Activated naive CD8-positive, alpha-beta T cell treated with anti-CD3 and anti-CD28 coated beads, Interleukin-2, amount 10 ng/mL, durations not matched to agents 7 days and 5 days (primary cell): ENCODE results near the gene ALDH3A1. TPM values are rescaled to one million over a fixed set of nuclear protein-coding genes. Genes with fewer than 3 reads are reported as not detected.

ENCODE experiments used
- ATAC-seq: fragments of 150-1000 bp; cut with Tn5 transposase; one replicate; pipeline ENCODE4 v1.10.0; 2021; ENCODE audit warnings: low read depth, moderate library complexity
- POLR2A ChIA-PET: fragments of 350-600 bp; sonication (Branson Sonifier 250); formaldehyde crosslinking; loops from one replicate; lab custom pipeline; 2021; ENCODE audit warnings: antibody characterized with exemption; lab: Charles Lee
- DNase-seq: peaks from one replicate; pipeline ENCODE4 v3.0.0; 2021
- H3K27ac Mint-ChIP-seq: one replicate; pipeline ENCODE4 v1.8.0; 2022; ENCODE audit warnings: mild to moderate bottlenecking, mixed read lengths
- H3K27me3 Mint-ChIP-seq: one replicate; pipeline ENCODE4 v1.8.0; 2022; ENCODE audit warnings: mild to moderate bottlenecking, moderate library complexity, mixed read lengths
- H3K36me3 Mint-ChIP-seq: one replicate; pipeline ENCODE4 v1.8.0; 2021; ENCODE audit warnings: mild to moderate bottlenecking, mixed read lengths
- H3K4me1 Mint-ChIP-seq: one replicate; pipeline ENCODE4 v1.8.0; 2021; ENCODE audit warnings: mixed read lengths
- H3K4me3 Mint-ChIP-seq: one replicate; pipeline ENCODE4 v1.8.0; 2022; ENCODE audit warnings: mild to moderate bottlenecking, moderate library complexity, mixed read lengths
- H3K9me3 Mint-ChIP-seq: one replicate; pipeline ENCODE4 v1.8.0; 2021; ENCODE audit warnings: mixed read lengths
- total RNA-seq, 2 experiments: library from RNA; stranded (reverse); gene quantifications; one replicate each; pipeline ENCODE4 v1.2.3, GENCODE V29; 2021

The ALDH3A1 gene
- total RNA-seq, 2 experiments from 2014 or later: not detected

DNA sequence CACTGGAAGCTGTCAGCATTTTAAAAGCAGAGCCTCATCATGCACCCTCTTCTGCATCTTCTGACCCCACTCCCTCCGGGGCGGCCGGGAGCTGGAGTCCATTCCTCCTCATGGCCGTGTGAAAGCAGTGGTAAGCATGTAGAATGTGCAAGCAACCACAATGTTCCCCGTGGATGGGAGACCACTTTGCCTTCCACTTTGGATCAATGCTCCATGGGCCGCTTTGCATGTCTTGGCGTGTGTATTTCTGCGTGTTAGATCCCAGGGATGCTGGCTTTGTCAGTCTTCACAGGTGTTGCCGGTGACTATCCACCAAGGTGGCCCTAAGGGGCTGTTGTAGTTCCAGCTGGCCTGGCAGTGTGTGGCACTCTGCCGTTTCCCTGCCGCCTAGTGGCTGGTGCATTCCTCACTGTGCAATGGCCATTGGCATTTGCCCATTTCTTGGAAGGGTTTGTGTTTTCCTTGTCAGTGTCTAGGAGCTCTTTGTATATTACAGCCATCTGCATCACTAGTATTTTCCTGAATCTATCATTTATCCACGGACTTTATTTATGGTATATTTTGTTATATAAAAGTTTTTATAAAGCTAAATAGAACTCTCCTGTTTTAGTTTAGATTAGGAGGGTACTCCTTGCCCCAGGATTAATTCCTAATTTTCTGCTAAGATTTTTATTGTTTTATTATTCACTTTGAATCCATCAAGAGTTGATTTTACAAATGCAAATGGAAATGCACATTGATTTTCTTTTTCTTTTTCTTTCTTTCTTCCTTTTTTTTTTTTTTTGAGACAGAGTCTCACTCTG lies 5.8 kb upstream of the ALDH3A1 start:
- ATAC-seq: no peak
- DNase-seq: no peak
- no peak overlapping the region for H3K4me3 Mint-ChIP-seq
- H3K4me1 Mint-ChIP-seq: no peaks in the 10 kb centered on the region
- POLR2A ChIA-PET: no interaction called here
- H3K27ac Mint-ChIP-seq: no peak overlapping the region
- peaks cover 7% of the 10 kb centered on the region for H3K27me3 Mint-ChIP-seq
- H3K36me3 Mint-ChIP-seq: no peaks in the 10 kb centered on the region
- H3K9me3 Mint-ChIP-seq: no peaks in the 10 kb centered on the region

DNA sequence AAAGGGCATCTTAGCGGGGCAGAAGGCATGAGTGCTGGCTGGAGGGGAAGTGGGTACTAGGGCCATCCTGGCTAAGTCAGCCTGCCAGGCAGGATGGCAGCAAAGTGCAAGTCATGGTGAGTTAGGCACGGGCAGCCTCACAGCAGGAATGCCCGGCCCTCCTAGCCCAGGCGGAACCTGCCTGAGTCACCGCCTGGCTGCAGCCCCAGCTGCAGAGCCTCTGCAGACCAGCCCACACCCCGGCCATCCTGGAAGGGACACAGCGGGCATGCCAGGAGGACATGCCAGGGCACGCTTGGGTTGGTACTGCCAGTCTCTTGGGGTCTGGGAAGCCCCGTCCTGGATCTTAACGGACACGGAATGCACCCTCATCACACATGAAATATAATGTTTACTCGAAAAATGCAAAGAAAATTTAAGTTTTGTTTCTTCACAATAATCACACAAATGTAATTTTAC lies 5.0 kb upstream of the ALDH3A1 start:
- no peak overlapping the region for H3K4me3 Mint-ChIP-seq
- no peaks in the 10 kb centered on the region for H3K9me3 Mint-ChIP-seq
- H3K27me3 Mint-ChIP-seq: peaks cover 7% of the 10 kb centered on the region
- no peaks in the 10 kb centered on the region for H3K36me3 Mint-ChIP-seq
- DNase-seq: no peak
- H3K27ac Mint-ChIP-seq: no peak overlapping the region
- no peaks in the 10 kb centered on the region for H3K4me1 Mint-ChIP-seq
- no peak for ATAC-seq
- POLR2A ChIA-PET: no interaction called here

DNA sequence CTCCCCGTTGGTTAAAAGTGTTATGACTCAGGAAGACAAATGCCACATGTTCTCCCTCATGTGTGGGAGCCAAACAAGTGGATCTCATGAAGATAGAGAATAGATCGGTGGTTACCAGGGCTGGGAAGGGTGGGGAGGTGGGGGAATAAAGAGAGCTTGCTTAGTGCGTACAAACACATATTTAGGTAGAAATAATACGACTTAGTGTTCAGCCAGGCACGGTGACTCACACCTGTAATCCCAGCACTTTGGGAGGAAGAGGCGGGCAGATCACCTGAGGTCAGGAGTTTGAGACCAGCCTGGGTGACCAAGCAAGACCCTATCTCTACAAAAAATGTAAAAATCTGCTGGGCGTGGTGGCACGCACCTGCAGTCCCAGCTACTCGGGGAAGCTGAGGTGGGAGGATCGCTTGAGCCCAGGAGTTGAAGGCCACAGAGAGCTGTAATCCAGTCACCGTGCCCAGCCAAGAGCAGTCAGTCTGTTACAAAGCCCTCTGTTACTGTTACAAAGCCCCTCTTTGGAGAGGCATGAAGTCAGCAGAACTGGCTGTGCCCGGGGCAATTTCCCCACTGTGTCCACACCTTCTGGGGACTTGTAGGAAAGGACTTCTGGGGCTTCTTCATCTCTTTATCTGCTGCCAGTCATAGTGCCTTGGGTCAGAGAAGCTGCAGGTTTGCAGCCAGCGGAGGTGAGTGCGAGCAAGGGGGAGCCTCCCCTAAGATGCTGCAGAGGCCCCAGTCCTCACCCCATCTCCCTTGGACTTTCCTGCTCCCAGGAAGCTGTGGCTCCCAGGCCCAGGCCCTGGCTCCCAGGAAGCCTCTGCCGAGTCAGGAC lies 4.3 kb upstream of the ALDH3A1 start:
- ATAC-seq (no peak), DNase-seq (no peak)
- no peaks in the 10 kb centered on the region for H3K4me1 Mint-ChIP-seq
- H3K4me3 Mint-ChIP-seq: no peak overlapping the region
- no peaks in the 10 kb centered on the region for H3K36me3 Mint-ChIP-seq
- H3K27ac Mint-ChIP-seq: no peak overlapping the region
- H3K27me3 Mint-ChIP-seq: peaks cover 11% of the 10 kb centered on the region
- POLR2A ChIA-PET: no interaction called here
- H3K9me3 Mint-ChIP-seq: no peaks in the 10 kb centered on the region

DNA sequence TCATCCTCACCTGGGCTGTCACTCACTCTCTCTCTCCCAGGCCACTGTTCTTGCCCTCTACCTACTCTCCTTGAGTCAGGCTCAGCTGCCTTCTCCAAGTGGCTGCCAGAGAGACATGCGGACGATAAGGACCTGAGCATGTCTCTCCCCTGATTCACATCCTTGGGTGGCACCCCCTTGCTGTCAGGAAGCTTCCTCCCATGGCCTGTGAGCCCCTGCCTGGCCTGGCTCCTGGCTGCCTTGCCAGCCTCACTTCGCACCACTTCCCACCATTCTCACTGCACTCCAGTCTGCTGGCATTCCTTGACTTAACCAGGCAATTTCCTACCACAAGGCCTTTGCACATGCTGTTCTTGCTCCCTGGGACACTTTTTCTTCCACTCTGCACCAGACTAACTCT lies 2.7 kb upstream of the ALDH3A1 start:
- no peak overlapping the region for H3K27ac Mint-ChIP-seq

DNA sequence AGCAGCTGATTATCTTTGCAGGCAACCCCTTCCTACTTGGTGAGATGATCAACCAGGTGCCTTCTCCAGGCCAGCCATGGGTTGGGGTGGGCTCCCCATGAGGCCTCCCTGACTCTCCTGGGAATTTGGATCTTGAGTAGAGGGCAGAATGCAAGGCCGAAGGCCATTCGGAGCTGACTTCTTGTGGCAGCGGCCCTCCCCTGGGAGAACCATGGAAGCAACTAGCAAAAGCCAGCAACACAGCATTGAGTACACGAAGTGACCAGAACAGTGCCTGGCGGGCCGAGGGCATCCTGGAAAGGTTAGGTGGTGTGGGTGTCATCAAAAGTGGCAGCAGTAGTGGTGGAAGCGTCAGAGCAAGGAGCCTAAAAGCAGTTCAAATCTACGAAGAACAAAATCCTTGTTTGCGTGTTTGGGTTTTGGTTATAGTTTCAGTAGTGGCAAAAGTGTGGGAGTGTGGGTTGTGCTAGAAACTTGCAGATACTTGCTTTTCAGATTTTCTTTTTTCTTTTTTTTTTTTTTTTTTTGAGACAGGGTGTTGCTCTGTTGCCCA lies 2.0 kb upstream of the ALDH3A1 start:
- no peak overlapping the region for H3K4me3 Mint-ChIP-seq
- no peaks in the 10 kb centered on the region for H3K4me1 Mint-ChIP-seq
- DNase-seq (no peak), ATAC-seq (no peak)
- no peak overlapping the region for H3K27ac Mint-ChIP-seq
- POLR2A ChIA-PET: no interaction called here
- no peaks in the 10 kb centered on the region for H3K36me3 Mint-ChIP-seq
- H3K27me3 Mint-ChIP-seq: peaks cover 10% of the 10 kb centered on the region
- no peaks in the 10 kb centered on the region for H3K9me3 Mint-ChIP-seq

More for the DNA sequence above, 2.7 kb upstream of the ALDH3A1 start:
- peaks cover 11% of the 10 kb centered on the region for H3K27me3 Mint-ChIP-seq
- H3K4me1 Mint-ChIP-seq: no peaks in the 10 kb centered on the region
- H3K9me3 Mint-ChIP-seq: no peaks in the 10 kb centered on the region
- POLR2A ChIA-PET: no interaction called here
- no peak for DNase-seq
- H3K36me3 Mint-ChIP-seq: no peaks in the 10 kb centered on the region
- H3K4me3 Mint-ChIP-seq: no peak overlapping the region
- no peak for ATAC-seq

DNA sequence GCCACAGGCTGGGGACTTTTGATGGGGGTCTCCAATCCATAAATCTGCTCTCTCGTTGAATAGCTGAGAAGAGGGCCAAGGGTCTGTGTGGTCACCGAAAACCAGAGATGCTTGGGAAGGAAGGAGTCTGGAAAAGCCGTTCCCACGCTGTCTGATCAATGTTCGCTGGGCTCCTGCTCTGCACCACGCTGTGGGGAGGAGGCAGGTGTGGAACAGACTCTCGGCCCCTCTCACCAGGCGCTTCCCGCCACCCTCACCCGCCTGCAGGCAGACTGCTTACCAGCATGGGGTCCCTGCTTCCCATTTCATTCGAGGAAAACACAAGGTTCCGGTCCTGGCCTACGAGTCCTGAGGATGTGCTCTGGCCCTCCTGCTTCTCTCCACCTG lies 702 bp upstream of the ALDH3A1 start:
- no peak for DNase-seq
- no peaks in the 10 kb centered on the region for H3K36me3 Mint-ChIP-seq
- POLR2A ChIA-PET: no interaction called here
- ATAC-seq: no peak
- H3K27me3 Mint-ChIP-seq: peaks cover 8% of the 10 kb centered on the region
- H3K9me3 Mint-ChIP-seq: no peaks in the 10 kb centered on the region
- no peaks in the 10 kb centered on the region for H3K4me1 Mint-ChIP-seq
- H3K4me3 Mint-ChIP-seq: no peak overlapping the region
- no peak overlapping the region for H3K27ac Mint-ChIP-seq

DNA sequence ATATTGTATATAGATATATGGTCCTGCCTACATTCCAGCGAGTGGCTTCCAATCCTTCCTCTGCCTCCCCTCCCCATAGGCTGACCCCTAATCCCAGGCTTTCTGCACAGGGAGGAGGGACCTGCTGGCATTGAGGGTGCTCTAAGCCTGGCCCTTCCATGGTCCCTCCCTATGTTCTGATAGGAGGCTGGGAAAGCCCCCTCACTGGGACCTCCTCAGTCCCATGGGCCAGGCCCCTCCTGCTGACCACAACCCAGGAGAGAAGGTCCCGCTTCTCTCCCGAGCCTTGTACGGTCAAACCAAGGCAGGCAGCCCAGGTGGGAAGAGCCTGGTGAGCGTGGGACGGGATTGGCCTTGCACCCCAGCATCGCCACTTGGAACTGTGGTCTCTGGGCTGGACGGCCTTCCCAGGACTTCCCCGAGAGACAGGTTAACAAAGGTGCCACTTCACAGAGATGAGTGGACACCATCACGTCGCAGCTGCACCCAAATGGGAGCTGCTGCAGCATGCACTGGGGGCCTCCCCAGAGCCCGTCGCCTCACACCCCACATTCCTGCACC lies 859 bp downstream of the ALDH3A1 start:
- Mint-ChIP-seq H3K27me3 (peaks cover 8% of the 10 kb centered on the region), H3K27ac (no peak overlapping the region), H3K4me1 (no peaks in the 10 kb centered on the region), H3K4me3 (no peak overlapping the region), H3K36me3 (no peaks in the 10 kb centered on the region), H3K9me3 (no peaks in the 10 kb centered on the region)
- DNase-seq (no peak), ATAC-seq (no peak)
- POLR2A ChIA-PET: no interaction called here

DNA sequence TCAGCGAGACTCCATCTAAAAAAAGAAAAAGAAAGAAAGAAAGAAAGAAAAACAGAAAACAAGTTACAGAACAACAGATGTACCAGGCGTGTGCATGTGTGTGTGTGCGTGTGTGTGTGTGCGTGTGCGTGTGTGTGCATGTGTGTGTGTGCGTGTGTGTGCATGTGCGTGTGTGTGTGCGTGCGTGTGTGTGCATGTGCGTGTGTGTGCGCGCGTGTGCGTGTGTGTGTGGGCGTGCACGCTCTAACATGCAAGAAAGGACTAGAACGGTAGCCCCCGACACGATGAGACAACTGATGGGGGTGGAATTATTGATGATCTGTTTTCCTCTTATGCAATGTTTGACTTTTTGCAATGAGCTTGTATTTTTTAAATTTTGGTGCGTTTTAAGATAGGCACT lies 1.6 kb downstream of the ALDH3A1 start:
- Mint-ChIP-seq H3K36me3 (no peaks in the 10 kb centered on the region), H3K9me3 (no peaks in the 10 kb centered on the region)
- no peak for ATAC-seq

DNA sequence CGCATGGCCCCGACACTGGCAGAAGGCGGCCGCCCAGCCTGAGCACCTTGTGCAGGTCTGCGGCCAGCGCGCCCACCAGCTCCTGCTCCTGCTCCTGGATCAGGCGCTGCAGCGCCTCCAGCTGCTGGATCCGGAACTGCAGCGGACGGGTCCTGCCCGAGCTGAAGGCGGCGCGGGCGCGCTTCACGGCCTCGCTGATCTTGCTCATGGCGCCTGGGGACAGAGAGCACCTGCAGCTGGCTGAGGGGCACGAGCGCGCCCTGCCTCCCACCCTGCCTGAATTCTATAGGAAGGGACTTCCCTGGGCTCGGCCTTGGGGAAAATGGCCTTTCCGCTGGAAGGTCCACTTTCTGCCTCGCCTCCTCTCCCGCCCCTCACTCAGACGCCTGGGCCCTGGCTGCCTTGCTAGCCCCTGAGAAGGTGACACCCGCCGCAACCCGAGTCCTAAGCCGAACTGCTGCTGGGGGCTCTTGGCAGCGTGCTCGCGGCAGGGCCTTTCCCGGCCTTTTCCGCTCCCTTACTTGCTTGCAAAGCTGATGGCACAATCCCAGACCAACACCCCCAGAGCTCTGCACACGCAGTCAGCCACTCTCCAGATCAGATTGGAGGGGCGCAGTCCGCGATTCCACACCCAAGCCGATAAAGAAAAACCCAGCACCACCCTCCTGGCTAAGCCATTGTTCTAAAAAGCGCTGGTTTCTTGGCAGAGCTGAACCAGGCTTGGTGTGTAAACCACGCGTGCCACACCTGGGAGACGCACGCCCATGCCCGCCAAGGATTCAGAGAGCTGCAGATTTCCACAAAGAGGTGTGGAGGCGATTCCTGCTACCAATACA lies 3.0 kb downstream of the ALDH3A1 start:
- Mint-ChIP-seq H3K27ac (no peak overlapping the region), H3K36me3 (no peaks in the 10 kb centered on the region), H3K27me3 (peaks cover 4% of the 10 kb centered on the region), H3K4me3 (peak overlapping the region; percentile 78), H3K9me3 (no peaks in the 10 kb centered on the region), H3K4me1 (no peaks in the 10 kb centered on the region)
- ATAC-seq (peak; percentile 91), DNase-seq (peak; percentile 95)
- POLR2A ChIA-PET: interaction anchor here (1.2 to 1.7 kb wide), 2 partner anchors 27 to 97 kb away, joined by 4 to 10 read pairs; partner anchors contain the start of gene ALDH3A2

More for the DNA sequence above, 1.6 kb downstream of the ALDH3A1 start:
- no peak for DNase-seq
- H3K27me3 Mint-ChIP-seq: peaks cover 8% of the 10 kb centered on the region
- H3K4me1 Mint-ChIP-seq: no peaks in the 10 kb centered on the region
- H3K27ac Mint-ChIP-seq: no peak overlapping the region
- H3K4me3 Mint-ChIP-seq: no peak overlapping the region
- POLR2A ChIA-PET: no interaction called here

DNA sequence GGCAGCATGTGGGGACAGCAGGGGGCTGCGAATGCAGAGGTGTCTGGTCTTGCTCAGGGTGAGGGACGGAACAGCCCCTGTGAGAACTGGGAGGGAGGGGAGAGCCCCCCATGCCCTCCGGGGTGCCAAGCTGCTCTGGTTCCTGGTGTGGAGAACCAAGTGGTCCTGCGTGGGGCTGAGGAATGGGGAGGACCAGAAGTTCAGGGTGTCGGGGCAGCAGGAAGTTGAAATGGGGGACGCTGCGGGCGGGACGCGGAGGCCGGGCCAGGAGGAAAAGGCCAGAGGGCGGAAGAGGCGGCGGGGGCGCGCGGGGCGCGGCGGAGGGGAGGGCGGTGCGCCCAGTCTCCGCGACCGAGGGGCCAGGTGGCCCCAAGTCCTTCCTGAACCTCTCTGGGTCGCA lies 3.6 kb downstream of the ALDH3A1 start:
- Mint-ChIP-seq H3K36me3 (no peaks in the 10 kb centered on the region), H3K27me3 (peaks cover 4% of the 10 kb centered on the region), H3K4me3 (peak overlapping the region; percentile 78), H3K4me1 (no peaks in the 10 kb centered on the region), H3K27ac (peak overlapping the region; percentile 76), H3K9me3 (no peaks in the 10 kb centered on the region)
- no peak for DNase-seq
- POLR2A ChIA-PET: interaction anchor here (1.2 to 1.7 kb wide), 2 partner anchors 27 to 96 kb away, joined by 4 to 10 read pairs; partner anchors contain the start of gene ALDH3A2
- no peak for ATAC-seq

DNA sequence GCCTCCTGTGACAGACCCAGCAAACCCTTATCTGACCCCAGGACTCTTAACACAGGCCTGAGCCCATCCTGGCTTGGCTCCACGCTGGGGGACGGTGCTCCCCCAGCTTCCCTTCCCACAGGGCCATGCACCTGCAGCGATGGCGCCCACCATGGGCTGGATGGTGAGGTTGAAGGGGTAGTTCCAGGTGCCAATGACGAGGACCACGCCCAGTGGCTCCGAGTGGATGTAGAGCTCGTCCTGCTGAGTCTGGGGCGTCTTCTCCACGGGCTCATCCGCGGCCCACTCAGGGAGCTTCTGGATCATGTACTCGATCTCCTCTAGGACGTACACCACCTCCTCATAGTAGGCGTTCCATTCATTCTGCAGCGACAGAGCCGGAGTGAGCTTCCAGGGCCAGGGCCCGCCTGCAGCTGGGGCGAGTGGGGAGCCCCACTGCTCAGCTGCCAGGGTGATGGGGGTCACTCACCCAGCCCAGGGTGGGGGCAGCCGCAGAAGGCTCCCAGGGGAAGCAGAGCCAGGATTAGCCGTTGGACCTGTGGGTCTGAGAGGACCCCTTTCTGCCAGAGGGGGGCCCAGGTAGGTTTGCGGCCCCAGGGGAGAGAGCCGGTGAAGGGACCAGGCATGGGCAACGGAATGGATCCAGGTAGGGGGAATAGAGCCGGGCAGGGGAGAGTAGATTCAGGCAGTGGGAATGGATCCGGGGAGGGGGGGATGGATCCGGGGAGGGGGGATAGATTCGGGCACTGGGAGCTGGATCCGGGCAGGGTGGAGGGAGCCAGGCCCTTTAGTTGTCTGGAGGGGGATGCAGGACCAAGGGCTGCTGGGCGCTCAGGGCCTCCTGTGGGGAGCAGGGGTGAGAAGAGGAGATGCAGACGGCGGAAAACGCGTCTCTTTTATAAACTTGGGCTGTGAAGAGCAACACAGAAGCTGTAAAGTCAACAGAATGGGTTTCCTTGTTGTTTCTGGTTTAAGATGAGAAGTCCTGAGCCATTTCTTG lies 4.7 kb downstream of the ALDH3A1 start:
- Mint-ChIP-seq H3K4me3 (no peak overlapping the region), H3K9me3 (no peaks in the 10 kb centered on the region), H3K27me3 (peaks cover 4% of the 10 kb centered on the region), H3K4me1 (no peaks in the 10 kb centered on the region), H3K36me3 (no peaks in the 10 kb centered on the region), H3K27ac (no peak overlapping the region)
- POLR2A ChIA-PET: interaction anchor here (1.7 kb wide), 1 partner anchor 95 kb away, joined by 10 read pairs; the partner anchor contains the start of gene ALDH3A2
- DNase-seq (no peak), ATAC-seq (no peak)

DNA sequence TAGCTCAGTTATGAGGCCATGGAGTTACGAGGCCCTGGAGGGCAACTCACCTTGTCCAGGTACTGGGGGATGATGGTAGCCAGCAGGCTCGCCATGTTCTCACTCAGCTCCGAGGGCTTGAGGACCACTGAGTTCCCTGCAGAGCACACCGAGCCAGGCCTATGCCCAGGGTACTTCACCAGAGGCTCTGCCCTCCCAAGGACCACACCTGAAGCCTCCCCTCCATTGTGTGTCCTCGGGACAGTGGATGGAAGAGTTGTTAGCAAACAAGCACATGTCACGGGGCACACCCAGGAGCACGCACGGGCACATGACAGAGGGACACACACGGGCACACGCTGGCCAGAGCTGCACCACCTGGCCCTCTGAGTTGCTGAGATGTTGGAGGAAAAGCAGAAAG lies 5.6 kb downstream of the ALDH3A1 start:
- DNase-seq (no peak), ATAC-seq (no peak)
- Mint-ChIP-seq H3K27ac (no peak overlapping the region), H3K36me3 (no peaks in the 10 kb centered on the region), H3K9me3 (no peaks in the 10 kb centered on the region), H3K4me3 (no peak overlapping the region), H3K27me3 (no peaks in the 10 kb centered on the region), H3K4me1 (no peaks in the 10 kb centered on the region)
- POLR2A ChIA-PET: no interaction called here
